Caco-2 (cell line): ENCODE results near the gene APOM. TPM values are rescaled to one million over a fixed set of nuclear protein-coding genes. Genes with fewer than 3 reads are reported as not detected.

Source experiments
- BruUV-seq: library from RNA; stranded (reverse); fragments of 400-500 nt; replicated peaks from 2 replicates; lab custom pipeline; 2021; lab: Mats Ljungman, UMichigan
- CTCF ChIA-PET: fragments of 300-600 bp; sonication (Branson Sonifier 250); formaldehyde crosslinking; loops from one replicate; lab custom pipeline; 2022; ENCODE audit warnings: antibody characterized with exemption; lab: Charles Lee
- POLR2A ChIA-PET: fragments of 300-600 bp; sonication (Branson Sonifier 250); formaldehyde crosslinking; loops from one replicate; lab custom pipeline; 2022; ENCODE audit warnings: antibody characterized with exemption; lab: Charles Lee
- DNase-seq, 2 experiments: peaks; one replicate each; pipeline versions ENCODE4 v3.0.0 to v3.0.0-alpha.2; 2020 to 2022
- H3K27me3 ChIP-seq: replicated peaks from 2 replicates; pipeline ENCODE4 v1.6.0; 2011; ENCODE audit warnings: low read length; ENCODE audit not compliant: control insufficient read depth, insufficient read depth
- H3K36me3 ChIP-seq: 2 replicates; pipeline ENCODE4 v1.5.1; 2011; ENCODE audit warnings: low read length; ENCODE audit not compliant: control insufficient read depth, insufficient read depth
- H3K4me1 ChIP-seq: fragments of 250-450 bp; sonication (Bioruptor Pico); 2 replicates; pipeline ENCODE4 v1.5.1; 2020; ENCODE audit warnings: mild to moderate bottlenecking
- H3K4me3 ChIP-seq: 2 replicates; pipeline ENCODE4 v1.5.1; 2011; ENCODE audit warnings: low read depth, mild to moderate bottlenecking, control low read depth, low read length
- H3K9me3 ChIP-seq: fragments of 250-450 bp; sonication (Bioruptor Pico); 2 replicates; pipeline ENCODE4 v1.5.1; 2020; ENCODE audit warnings: mild to moderate bottlenecking, moderate library complexity
- H3K27ac Mint-ChIP-seq: one replicate; pipeline ENCODE4 v1.8.0; 2022; ENCODE audit warnings: mixed read lengths; ENCODE audit not compliant: unreplicated experiment
- H3K27me3 Mint-ChIP-seq: one replicate; pipeline ENCODE4 v1.8.0; 2022; ENCODE audit warnings: mixed read lengths; ENCODE audit not compliant: insufficient read depth, unreplicated experiment
- H3K36me3 Mint-ChIP-seq: one replicate; pipeline ENCODE4 v1.8.0; 2022; ENCODE audit warnings: mild to moderate bottlenecking, mixed read lengths; ENCODE audit not compliant: insufficient read depth, unreplicated experiment
- H3K4me1 Mint-ChIP-seq: one replicate; pipeline ENCODE4 v1.8.0; 2022; ENCODE audit warnings: low read depth, mixed read lengths; ENCODE audit not compliant: unreplicated experiment
- H3K4me3 Mint-ChIP-seq: one replicate; pipeline ENCODE4 v1.8.0; 2022; ENCODE audit warnings: mild to moderate bottlenecking, moderate library complexity, mixed read lengths; ENCODE audit not compliant: unreplicated experiment
- H3K9me3 Mint-ChIP-seq: one replicate; pipeline ENCODE4 v1.8.0; 2022; ENCODE audit warnings: mixed read lengths; ENCODE audit not compliant: unreplicated experiment
- intact Hi-C: fragments of 100-400 bp; cut with micrococcal nuclease; formaldehyde crosslinking; loops from one replicate; pipeline ENCODE4 v1.10.0; 2022; ENCODE audit not compliant: unreplicated experiment
- total RNA-seq: library from RNA; stranded (reverse); gene quantifications from 2 replicates; pipeline ENCODE4 v1.2.3, GENCODE V29; 2022
- TF ChIP-seq, protein P1 (sequence below), 2 experiments: fragments of 200-600 bp in 1 of 2; IDR thresholded peaks; 1 replicate in 1 of 2; 2 replicates in 1 of 2; pipeline versions ENCODE4 v1.5.1 to v1.8.0; 2011 to 2022; ENCODE audit warnings: antibody characterized with exemption in 1 of 2, control low read depth in 1 of 2, inconsistent platforms in 1 of 2, low read depth in 1 of 2, low read length in 1 of 2, mild to moderate bottlenecking in 1 of 2, moderate library complexity in 1 of 2; ENCODE audit not compliant: insufficient read depth in 1 of 2, severe bottlenecking in 1 of 2, unreplicated experiment in 1 of 2

APOM gene
- total RNA-seq, 1 experiment from 2014 or later, result 15.8 TPM

GRCh38 chr6:31663126-31663960 lies 7.6 kb downstream of the APOM start:
- Mint-ChIP-seq H3K36me3 (peaks cover 93% of the 10 kb centered on the region), H3K27ac (peak overlapping the region; percentile 96), H3K4me3 (peak overlapping the region; percentile 86), H3K4me1 (peaks cover 38% of the 10 kb centered on the region), H3K9me3 (no peaks in the 10 kb centered on the region), H3K27me3 (no peaks in the 10 kb centered on the region)
- no TSS peak for BruUV-seq
- Histone ChIP-seq H3K9me3 (no peaks in the 10 kb centered on the region), H3K4me3 (0 out of 2 replicates have a peak overlapping the region, but pooled peaks have one; percentile 12), H3K36me3 (peaks cover 4% of the 10 kb centered on the region), H3K27me3 (no peaks in the 10 kb centered on the region), H3K4me1 (peaks cover 26% of the 10 kb centered on the region)
- POLR2A ChIA-PET, result interaction anchor here (1.5 kb wide), 1 partner anchor 76 kb away, joined by 4 read pairs; the partner anchor contains the start of gene MSH5
- intact Hi-C loops, result no loop called here
- TF ChIP-seq, protein P1, sequence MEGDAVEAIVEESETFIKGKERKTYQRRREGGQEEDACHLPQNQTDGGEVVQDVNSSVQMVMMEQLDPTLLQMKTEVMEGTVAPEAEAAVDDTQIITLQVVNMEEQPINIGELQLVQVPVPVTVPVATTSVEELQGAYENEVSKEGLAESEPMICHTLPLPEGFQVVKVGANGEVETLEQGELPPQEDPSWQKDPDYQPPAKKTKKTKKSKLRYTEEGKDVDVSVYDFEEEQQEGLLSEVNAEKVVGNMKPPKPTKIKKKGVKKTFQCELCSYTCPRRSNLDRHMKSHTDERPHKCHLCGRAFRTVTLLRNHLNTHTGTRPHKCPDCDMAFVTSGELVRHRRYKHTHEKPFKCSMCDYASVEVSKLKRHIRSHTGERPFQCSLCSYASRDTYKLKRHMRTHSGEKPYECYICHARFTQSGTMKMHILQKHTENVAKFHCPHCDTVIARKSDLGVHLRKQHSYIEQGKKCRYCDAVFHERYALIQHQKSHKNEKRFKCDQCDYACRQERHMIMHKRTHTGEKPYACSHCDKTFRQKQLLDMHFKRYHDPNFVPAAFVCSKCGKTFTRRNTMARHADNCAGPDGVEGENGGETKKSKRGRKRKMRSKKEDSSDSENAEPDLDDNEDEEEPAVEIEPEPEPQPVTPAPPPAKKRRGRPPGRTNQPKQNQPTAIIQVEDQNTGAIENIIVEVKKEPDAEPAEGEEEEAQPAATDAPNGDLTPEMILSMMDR (IDR thresholded peaks at IDR 0.05; ENCODE audit: insufficient read depth in 1 of 2, low read depth in 1 of 2, low read length in 1 of 2, severe bottlenecking in 1 of 2, unreplicated experiment in 1 of 2), result no peak
- CTCF ChIA-PET, result no interaction called here
- no peak for DNase-seq

- H3K9me3 ChIP-seq, result no peaks in the 10 kb centered on the region
- Mint-ChIP-seq H3K27me3 (no peaks in the 10 kb centered on the region), H3K36me3 (peaks cover 95% of the 10 kb centered on the region), H3K4me1 (peaks cover 30% of the 10 kb centered on the region), H3K4me3 (peak overlapping the region; percentile 86), H3K27ac (peak overlapping the region; percentile 96), H3K9me3 (no peaks in the 10 kb centered on the region)
- TF ChIP-seq, protein P1 (IDR thresholded peaks at IDR 0.05; ENCODE audit: insufficient read depth in 1 of 2, low read depth in 1 of 2, low read length in 1 of 2, severe bottlenecking in 1 of 2, unreplicated experiment in 1 of 2), result no peak
- DNase-seq, result no peak
- peaks cover 23% of the 10 kb centered on the region for H3K4me1 ChIP-seq
- peak overlapping the region; percentile 90 for H3K4me3 ChIP-seq
- peaks cover 4% of the 10 kb centered on the region for H3K36me3 ChIP-seq
- TSS peak; percentile 52 for BruUV-seq
- no peaks in the 10 kb centered on the region for H3K27me3 ChIP-seq
- intact Hi-C loops, result no loop called here
- CTCF ChIA-PET, result interaction anchor here (1.0 kb wide), 2 partner anchors 8 to 12 kb away, joined by 3 read pairs; partner anchors contain the start of genes APOM and BAG6
- POLR2A ChIA-PET, result interaction anchor here (0.5 to 2.0 kb wide), 13 partner anchors 9 to 282 kb away, joined by 3 to 25 read pairs (median 4); partner anchors contain the start of genes APOM, BAG6, CFB and DDX39B
Observed at GRCh38 chr6:31663961-31664789, 8.5 kb downstream of the APOM start.
